M059J (cell line): ENCODE data around the gene BCL2L14. TPM values are rescaled to one million over a fixed set of nuclear protein-coding genes. Genes with fewer than 3 reads are reported as not detected.
"Not testable (repeated sequence)": the region's sequence is repeated elsewhere in the genome, so short reads cannot be mapped to it uniquely, and the experiment has no call there.

ENCODE experiments used
- DNase-seq: peaks from one replicate; pipeline ENCODE4 v3.0.0-alpha.2; 2012; ENCODE audit warnings: low read depth
- total RNA-seq: library from RNA; depleted of rRNA; stranded (reverse); fragments of >200 nt; shearing (Covaris generic); gene quantifications from 2 replicates; pipeline ENCODE4 v1.2.3, GENCODE V29; 2014; rRNA removed

BCL2L14 gene
- total RNA-seq, 1 experiment from 2014 or later, result 0.05 TPM

- no peak for DNase-seq
Observed at GRCh38 chr12:12107678-12108077, 36.9 kb downstream of the BCL2L14 start.

- DNase-seq, result peak; percentile 14
Observed at GRCh38 chr12:12108441-12109058, 37.8 kb downstream of the BCL2L14 start.

- not testable (repeated sequence) for DNase-seq
Observed at GRCh38 chr12:12110923-12111555, 40.3 kb downstream of the BCL2L14 start.

GRCh38 chr12:12115514-12115913 lies 44.8 kb downstream of the BCL2L14 start:
- DNase-seq, result no peak

- DNase-seq, result no peak
Observed at GRCh38 chr12:12116677-12117076, 45.9 kb downstream of the BCL2L14 start.

- DNase-seq, result no peak
Observed at GRCh38 chr12:12121061-12121460, 50.3 kb downstream of the BCL2L14 start.

- DNase-seq, result no peak
Observed at GRCh38 chr12:12123036-12123604, 52.4 kb downstream of the BCL2L14 start.

- DNase-seq, result peak; percentile 4
Observed at GRCh38 chr12:12126551-12126950, 55.8 kb downstream of the BCL2L14 start.

GRCh38 chr12:12127304-12127703 lies 56.6 kb downstream of the BCL2L14 start:
- DNase-seq, result no peak

- no peak for DNase-seq
Observed at GRCh38 chr12:12128670-12129069, 57.9 kb downstream of the BCL2L14 start.

- no peak for DNase-seq
Observed at GRCh38 chr12:12133259-12133658, 62.5 kb downstream of the BCL2L14 start.

GRCh38 chr12:12133785-12134184 lies 63.0 kb downstream of the BCL2L14 start:
- DNase-seq, result no peak

GRCh38 chr12:12138203-12139154 lies 67.7 kb downstream of the BCL2L14 start:
- no peak for DNase-seq

GRCh38 chr12:12141000-12141399 lies 70.3 kb downstream of the BCL2L14 start:
- no peak for DNase-seq

- not testable (repeated sequence) for DNase-seq
Observed at GRCh38 chr12:12144531-12144930, 73.8 kb downstream of the BCL2L14 start.

GRCh38 chr12:12147111-12147510 lies 76.4 kb downstream of the BCL2L14 start:
- no peak for DNase-seq

Other genes with a start within 250 kb of the BCL2L14 start
- 8.1 and 13.0 TPM in 2 replicates for gene LRP6, start 196.1 kb downstream of the BCL2L14 start, total RNA-seq